Transverse colon (tissue), 4 donors: Measurements from ENCODE around the gene RELN. TPM values are rescaled to one million over a fixed set of nuclear protein-coding genes. Genes with fewer than 3 reads are reported as not detected.

ENCODE experiments used
- DNase-seq: peaks from one replicate; pipeline ENCODE4 v3.0.0-alpha.2; 2019
- H3K27ac ChIP-seq, 4 donors: fragments of 200-600 bp; sonication (generic); 2 replicates each; pipeline ENCODE4 v1.5.1; 2016 to 2018; ENCODE audit warnings: inconsistent platforms in 4 of 4
- H3K27me3 ChIP-seq: fragments of 200-600 bp; sonication (generic); 2 replicates; pipeline ENCODE4 v1.5.1; 2017; ENCODE audit warnings: inconsistent platforms
- H3K36me3 ChIP-seq, 4 donors: fragments of 200-600 bp; sonication (generic); 2 replicates each; pipeline ENCODE4 v1.5.1; 2017 to 2019; ENCODE audit warnings: inconsistent platforms in 4 of 4
- H3K4me1 ChIP-seq, 4 donors: fragments of 200-600 bp; sonication (generic); 2 replicates each; pipeline ENCODE4 v1.5.1; 2017 to 2020; ENCODE audit warnings: inconsistent platforms in 4 of 4
- H3K4me3 ChIP-seq, 4 donors: fragments of 200-600 bp; sonication (generic); 1 replicate in 1 of 4; 2 replicates in 3 of 4; pipeline versions ENCODE4 v1.5.1 to v1.6.1; 2017 to 2019; ENCODE audit warnings: inconsistent platforms in 4 of 4
- H3K9me3 ChIP-seq, 2 donors: fragments of 200-600 bp; sonication (generic); 2 replicates each; pipeline ENCODE4 v1.5.1; 2017 to 2019; ENCODE audit warnings: inconsistent platforms in 2 of 2
- CTCF ChIP-seq, 5 experiments: fragments of 200-600 bp in 3 of 5; fragments of 450-650 bp in 2 of 5; sonication (generic) in 3 of 5; IDR thresholded peaks; 1 replicate in 2 of 5; 2 replicates in 3 of 5; pipeline ENCODE4 v1.5.1; 2016 to 2017; ENCODE audit warnings: antibody characterized with exemption in 5 of 5, inconsistent platforms in 3 of 5, mild to moderate bottlenecking in 2 of 5, moderate library complexity in 1 of 5
- EP300 ChIP-seq: sonication (generic); formaldehyde crosslinking; IDR thresholded peaks from one replicate; pipeline ENCODE4 v1.6.1; 2017; ENCODE audit warnings: antibody characterized with exemption, low read depth
- POLR2A ChIP-seq: fragments of 450-650 bp; IDR thresholded peaks from one replicate; pipeline ENCODE4 v1.6.1; 2016; ENCODE audit warnings: antibody characterized with exemption, mild to moderate bottlenecking, moderate library complexity
- POLR2AphosphoS5 ChIP-seq, 3 donors: sonication (generic); formaldehyde crosslinking; IDR thresholded peaks; one replicate each; pipeline ENCODE4 v1.6.1; 2016; ENCODE audit warnings: antibody characterized with exemption in 3 of 3
- WGBS, 2 donors: methylation state at CpG; one replicate each; pipeline ENCODE4 v1.1.5; 2018; ENCODE audit warnings: low coverage in 1 of 2; 5-methylcytosine and 5-hydroxymethylcytosine counted together
- in situ Hi-C, 4 donors: fragments of 200-750 bp; cut with MboI; loops; one replicate each; pipeline versions ENCODE4 v1.15.0 to v1.15.1; 2017; ENCODE audit warnings: low sequenced_read_pairs in 3 of 4, low pct_ligation_motif_present in 1 of 4, low pct_unique_long_range_greater_than_20kb in 1 of 4
- intact Hi-C: fragments of 100-400 bp; cut with DNase I; formaldehyde crosslinking; loops from one replicate; pipeline ENCODE4 v1.15.1; 2023; ENCODE audit warnings: low total_unique reads
- total RNA-seq, 4 donors: library from RNA; depleted of rRNA; stranded (reverse); fragments of >200 nt; gene quantifications; one replicate each; pipeline ENCODE4 v1.1.0, GENCODE V29; 2016

The RELN gene
- total RNA-seq, 4 donors from 2014 or later, result 1.00 to 2.7 (median 1.5) TPM; not detected in 1

- H3K36me3 ChIP-seq, result no peaks in the 10 kb centered on the region
- no peaks in the 10 kb centered on the region for H3K27me3 ChIP-seq
- no peak for TF ChIP-seq EP300
- TF ChIP-seq CTCF (IDR thresholded peaks at IDR 0.05), result no peak
- no peak for TF ChIP-seq POLR2A
- TF ChIP-seq POLR2AphosphoS5 (IDR thresholded peaks at IDR 0.05), result no peak
- no peak overlapping the region for H3K4me3 ChIP-seq
- H3K4me1 ChIP-seq, result no peaks in the 10 kb centered on the region
- in situ Hi-C loops, result no loop called here
- intact Hi-C loops, result no loop called here
- H3K9me3 ChIP-seq, result no peaks in the 10 kb centered on the region
- WGBS, 2 donors, result 81 to 83% methylated on average over 2 to 5 of the region's 5 CpGs
- H3K27ac ChIP-seq, result no peak overlapping the region
- no peak for DNase-seq
Measured at GRCh38 chr7:103532955-103533354, 456.5 kb downstream of the RELN start.

- in situ Hi-C loops, result no loop called here
- WGBS, 2 donors, result 76 to 92% methylated on average over 2 of the region's 2 CpGs
- TF ChIP-seq EP300, result no peak
- no peak for TF ChIP-seq POLR2A
- no peak for TF ChIP-seq CTCF (IDR thresholded peaks at IDR 0.05)
- no peak for TF ChIP-seq POLR2AphosphoS5 (IDR thresholded peaks at IDR 0.05)
- Histone ChIP-seq H3K27ac (no peak overlapping the region), H3K4me1 (no peaks in the 10 kb centered on the region), H3K9me3 (no peaks in the 10 kb centered on the region), H3K4me3 (no peak overlapping the region), H3K36me3 (no peaks in the 10 kb centered on the region), H3K27me3 (no peaks in the 10 kb centered on the region)
- no peak for DNase-seq
- intact Hi-C loops, result no loop called here
Measured at GRCh38 chr7:103528152-103528551, 461.3 kb downstream of the RELN start.

GRCh38 chr7:103525937-103526336 lies 463.5 kb downstream of the RELN start:
- H3K27me3 ChIP-seq, result no peaks in the 10 kb centered on the region
- WGBS, 2 donors, result 23 to 40% methylated on average over 1 of the region's 1 CpG

GRCh38 chr7:103524042-103524907 lies 465.2 kb downstream of the RELN start:
- intact Hi-C loops (no loop called here), in situ Hi-C loops (no loop called here)
- Histone ChIP-seq H3K9me3 (no peaks in the 10 kb centered on the region), H3K4me3 (no peak overlapping the region), H3K27me3 (no peaks in the 10 kb centered on the region), H3K4me1 (no peaks in the 10 kb centered on the region), H3K27ac (no peak overlapping the region), H3K36me3 (no peaks in the 10 kb centered on the region)
- WGBS, 2 donors, result 30 to 31% methylated on average over 7 to 9 of the region's 9 CpGs
- TF ChIP-seq EP300 (no peak), CTCF (IDR thresholded peaks at IDR 0.05) (peak in 3 of 5 experiments; percentile 4 to 17 (median 14))
- DNase-seq, result no peak

More at GRCh38 chr7:103525937-103526336, 463.5 kb downstream of the RELN start:
- Histone ChIP-seq H3K27ac (no peak overlapping the region), H3K9me3 (no peaks in the 10 kb centered on the region), H3K36me3 (no peaks in the 10 kb centered on the region), H3K4me1 (no peaks in the 10 kb centered on the region), H3K4me3 (no peak overlapping the region)
- no peak for DNase-seq
- TF ChIP-seq POLR2A (no peak), CTCF (IDR thresholded peaks at IDR 0.05) (no peak), EP300 (no peak)
- in situ Hi-C loops (no loop called here), intact Hi-C loops (no loop called here)
